ENCODE measurements around the gene UBE2E2. TPM values are rescaled to one million over a fixed set of nuclear protein-coding genes. Genes with fewer than 3 reads are reported as not detected.

The UBE2E2 gene
- total RNA-seq, 2 experiments from 2014 or later: 16.5 to 23.2 TPM

- ATAC-seq (no peak), DNase-seq (no peak)
- Mint-ChIP-seq H3K4me3 (no peak overlapping the region), H3K4me1 (ENCODE audit: low read depth) (no peaks in the 10 kb centered on the region), H3K27ac (no peak overlapping the region), H3K9me3 (no peaks in the 10 kb centered on the region), H3K27me3 (no peaks in the 10 kb centered on the region), H3K36me3 (ENCODE audit: low read depth) (peaks cover 4% of the 10 kb centered on the region)
- no peak for TF ChIP-seq CTCF (IDR thresholded peaks at IDR 0.05)
- ChIA-PET CTCF (no interaction called here), POLR2A (no interaction called here)
- intact Hi-C loops (cut with micrococcal nuclease): no loop called here
Observed at GRCh38 chr3:23533596-23533995, 330.5 kb downstream of the UBE2E2 start.

DNA sequence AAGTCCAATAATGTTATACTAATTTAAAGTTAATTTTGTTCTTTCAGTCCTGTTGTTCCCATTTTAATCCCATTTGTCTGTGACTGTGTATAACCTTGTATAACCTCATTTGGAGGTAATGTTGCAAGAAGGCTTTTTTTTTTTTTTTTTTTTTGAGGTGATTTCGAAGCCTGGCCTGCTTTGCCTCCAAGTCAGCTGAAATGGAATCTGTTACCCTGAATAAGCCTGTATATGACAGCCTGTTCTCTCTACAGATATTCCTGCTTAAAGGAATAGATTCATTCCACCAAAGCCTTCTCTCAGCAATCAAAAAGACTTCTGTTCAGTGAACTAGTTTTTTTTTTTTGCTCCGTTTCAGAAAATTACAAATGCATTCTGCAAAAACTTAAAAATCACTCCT lies 330.9 kb downstream of the UBE2E2 start:
- Mint-ChIP-seq H3K9me3 (no peaks in the 10 kb centered on the region), H3K4me1 (ENCODE audit: low read depth) (no peaks in the 10 kb centered on the region), H3K4me3 (no peak overlapping the region), H3K27me3 (no peaks in the 10 kb centered on the region), H3K36me3 (ENCODE audit: low read depth) (peaks cover 4% of the 10 kb centered on the region), H3K27ac (no peak overlapping the region)
- ChIA-PET POLR2A (no interaction called here), CTCF (no interaction called here)
- no peak for TF ChIP-seq CTCF (IDR thresholded peaks at IDR 0.05)
- no peak for ATAC-seq
- no peak for DNase-seq
- intact Hi-C loops (cut with micrococcal nuclease): no loop called here

GRCh38 chr3:23537101-23537551 lies 334.0 kb downstream of the UBE2E2 start:
- Mint-ChIP-seq H3K27me3 (no peaks in the 10 kb centered on the region), H3K36me3 (ENCODE audit: low read depth) (peaks cover 4% of the 10 kb centered on the region), H3K27ac (no peak overlapping the region), H3K9me3 (no peaks in the 10 kb centered on the region), H3K4me3 (no peak overlapping the region), H3K4me1 (ENCODE audit: low read depth) (no peaks in the 10 kb centered on the region)
- intact Hi-C loops (cut with micrococcal nuclease): no loop called here
- ChIA-PET POLR2A (no interaction called here), CTCF (no interaction called here)
- no peak for ATAC-seq
- DNase-seq: no peak
- no peak for TF ChIP-seq CTCF (IDR thresholded peaks at IDR 0.05)

- ChIA-PET CTCF (no interaction called here), POLR2A (no interaction called here)
- H3K9me3 Mint-ChIP-seq: no peaks in the 10 kb centered on the region
- H3K27me3 Mint-ChIP-seq: no peaks in the 10 kb centered on the region
- no peak for TF ChIP-seq CTCF (IDR thresholded peaks at IDR 0.05)
- no peak overlapping the region for H3K4me3 Mint-ChIP-seq
- H3K27ac Mint-ChIP-seq: no peak overlapping the region
- peaks cover under 1% of the 10 kb centered on the region for H3K36me3 Mint-ChIP-seq (ENCODE audit: low read depth)
- no peak for ATAC-seq
- DNase-seq: no peak
- intact Hi-C loops (cut with micrococcal nuclease): no loop called here
- no peaks in the 10 kb centered on the region for H3K4me1 Mint-ChIP-seq (ENCODE audit: low read depth)
Observed at GRCh38 chr3:23539185-23539584, 336.1 kb downstream of the UBE2E2 start.

DNA sequence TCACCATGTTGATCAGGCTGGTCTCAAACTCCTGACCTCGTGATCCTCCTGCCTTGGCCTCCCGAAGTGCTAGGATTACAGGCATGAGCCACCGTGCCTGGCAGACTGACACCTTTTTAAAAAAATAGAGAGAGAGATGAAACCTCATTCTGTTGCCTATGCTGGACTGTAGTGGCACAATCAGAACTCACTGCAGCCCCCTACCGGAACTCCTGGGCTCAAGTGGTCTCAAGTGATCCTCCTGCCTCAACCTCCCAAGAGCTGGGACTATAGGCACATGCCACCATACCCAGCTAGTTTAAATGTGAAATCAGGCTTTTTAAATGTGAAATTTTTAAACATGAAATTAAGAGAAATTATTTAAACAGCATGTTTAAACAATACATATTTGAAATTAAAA lies 337.5 kb downstream of the UBE2E2 start:
- ChIA-PET CTCF (no interaction called here), POLR2A (no interaction called here)
- H3K9me3 Mint-ChIP-seq: no peaks in the 10 kb centered on the region
- no peak for TF ChIP-seq CTCF (IDR thresholded peaks at IDR 0.05)
- no peaks in the 10 kb centered on the region for H3K27me3 Mint-ChIP-seq
- H3K27ac Mint-ChIP-seq: no peak overlapping the region
- intact Hi-C loops (cut with micrococcal nuclease): no loop called here
- no peak overlapping the region for H3K4me3 Mint-ChIP-seq
- ATAC-seq (no peak), DNase-seq (no peak)
- H3K36me3 Mint-ChIP-seq (ENCODE audit: low read depth): no peaks in the 10 kb centered on the region
- H3K4me1 Mint-ChIP-seq (ENCODE audit: low read depth): no peaks in the 10 kb centered on the region
